Parathyroid adenoma (tissue), 2 donors: ENCODE results near the gene SCP2.

Experiments
- H2AFZ ChIP-seq: fragments of 300-600 bp; sonication (generic); one replicate; pipeline ENCODE4 v1.7.0; 2017; ENCODE audit warnings: antibody characterized with exemption, mild to moderate bottlenecking
- H3K27ac ChIP-seq: fragments of 300-600 bp; sonication (generic); one replicate; pipeline ENCODE4 v1.7.0; 2017
- H3K27me3 ChIP-seq: fragments of 300-600 bp; sonication (generic); one replicate; pipeline ENCODE4 v1.7.0; 2017; ENCODE audit warnings: low read length; ENCODE audit not compliant: control insufficient read depth, insufficient read depth
- H3K36me3 ChIP-seq: fragments of 300-600 bp; sonication (generic); one replicate; pipeline ENCODE4 v1.7.0; 2017; ENCODE audit warnings: low read length; ENCODE audit not compliant: control insufficient read depth, insufficient read depth
- H3K4me1 ChIP-seq: fragments of 300-600 bp; sonication (generic); one replicate; pipeline ENCODE4 v1.7.0; 2017; ENCODE audit warnings: control low read depth
- H3K4me2 ChIP-seq: fragments of 300-600 bp; sonication (generic); one replicate; pipeline ENCODE4 v1.7.0; 2017; ENCODE audit warnings: low read length
- H3K4me3 ChIP-seq: fragments of 300-600 bp; sonication (generic); one replicate; pipeline ENCODE4 v1.7.0; 2017; ENCODE audit warnings: low read depth, low read length
- H3K79me2 ChIP-seq: fragments of 300-600 bp; sonication (generic); one replicate; pipeline ENCODE4 v1.7.0; 2017; ENCODE audit warnings: control low read depth
- H3K9ac ChIP-seq: fragments of 300-600 bp; sonication (generic); one replicate; pipeline ENCODE4 v1.7.0; 2017; ENCODE audit warnings: mild to moderate bottlenecking
- H3K9me3 ChIP-seq: fragments of 300-600 bp; sonication (generic); one replicate; pipeline ENCODE4 v1.7.0; 2017; ENCODE audit warnings: low read length; ENCODE audit not compliant: control insufficient read depth
- CTCF ChIP-seq: fragments of 300-600 bp; sonication (generic); IDR thresholded peaks from one replicate; pipeline ENCODE4 v1.7.0; 2017; ENCODE audit warnings: antibody characterized with exemption, mild to moderate bottlenecking
- donor health status: primary hyperparathyroidism.

The SCP2 gene

GRCh38 chr1:53014791-53015507 is 87.9 kb downstream of the SCP2 start:
- Histone ChIP-seq H3K9me3 (no peaks in the 10 kb centered on the region), H2AFZ (peak overlapping the region; percentile 77), H3K4me2 (peak overlapping the region; percentile 89), H3K36me3 (no peaks in the 10 kb centered on the region), H3K4me3 (peak overlapping the region; percentile 93), H3K79me2 (peaks cover 2% of the 10 kb centered on the region), H3K27ac (no peak overlapping the region), H3K27me3 (no peaks in the 10 kb centered on the region), H3K9ac (no peak overlapping the region), H3K4me1 (no peaks in the 10 kb centered on the region)
- TF ChIP-seq CTCF: no peak

- no peak for TF ChIP-seq CTCF
- H3K27ac ChIP-seq: no peak overlapping the region
- H3K9me3 ChIP-seq: no peaks in the 10 kb centered on the region
- H3K9ac ChIP-seq: no peak overlapping the region
- no peaks in the 10 kb centered on the region for H3K27me3 ChIP-seq
- peak overlapping the region; percentile 77 for H2AFZ ChIP-seq
- peak overlapping the region; percentile 89 for H3K4me2 ChIP-seq
- no peaks in the 10 kb centered on the region for H3K4me1 ChIP-seq
- no peaks in the 10 kb centered on the region for H3K36me3 ChIP-seq
- peaks cover 2% of the 10 kb centered on the region for H3K79me2 ChIP-seq
- peak overlapping the region; percentile 93 for H3K4me3 ChIP-seq
Measured at GRCh38 chr1:53015508-53015860, 88.4 kb downstream of the SCP2 start.

- H3K4me3 ChIP-seq: no peak overlapping the region
- H3K4me2 ChIP-seq: no peak overlapping the region
- no peaks in the 10 kb centered on the region for H3K9me3 ChIP-seq
- H3K36me3 ChIP-seq: no peaks in the 10 kb centered on the region
- H3K27me3 ChIP-seq: no peaks in the 10 kb centered on the region
- H3K79me2 ChIP-seq: peaks cover 2% of the 10 kb centered on the region
- H3K27ac ChIP-seq: no peak overlapping the region
- TF ChIP-seq CTCF: no peak
- no peak overlapping the region for H2AFZ ChIP-seq
- H3K9ac ChIP-seq: no peak overlapping the region
- H3K4me1 ChIP-seq: no peaks in the 10 kb centered on the region
Measured at GRCh38 chr1:53016705-53017104, 89.6 kb downstream of the SCP2 start.

GRCh38 chr1:53020588-53020987 is 93.5 kb downstream of the SCP2 start:
- Histone ChIP-seq H2AFZ (no peak overlapping the region), H3K9ac (no peak overlapping the region), H3K4me3 (no peak overlapping the region), H3K4me1 (no peaks in the 10 kb centered on the region), H3K4me2 (no peak overlapping the region), H3K79me2 (no peaks in the 10 kb centered on the region), H3K36me3 (no peaks in the 10 kb centered on the region), H3K27ac (no peak overlapping the region), H3K27me3 (no peaks in the 10 kb centered on the region), H3K9me3 (no peaks in the 10 kb centered on the region)
- TF ChIP-seq CTCF: no peak

GRCh38 chr1:53022179-53022578 is 95.1 kb downstream of the SCP2 start:
- no peaks in the 10 kb centered on the region for H3K79me2 ChIP-seq
- H3K4me2 ChIP-seq: no peak overlapping the region
- no peaks in the 10 kb centered on the region for H3K9me3 ChIP-seq
- H3K9ac ChIP-seq: no peak overlapping the region
- H3K4me3 ChIP-seq: no peak overlapping the region
- no peaks in the 10 kb centered on the region for H3K36me3 ChIP-seq
- no peak overlapping the region for H2AFZ ChIP-seq
- no peaks in the 10 kb centered on the region for H3K4me1 ChIP-seq
- no peak overlapping the region for H3K27ac ChIP-seq
- no peak for TF ChIP-seq CTCF
- H3K27me3 ChIP-seq: no peaks in the 10 kb centered on the region
